ENCODE results near the gene LAMA3.

GRCh38 chr18:23983112-23983511 is 293.9 kb downstream of the LAMA3 start:
- no peak for TF ChIP-seq POLR2A (IDR thresholded peaks at IDR 0.05)
- TF ChIP-seq, protein P1, sequence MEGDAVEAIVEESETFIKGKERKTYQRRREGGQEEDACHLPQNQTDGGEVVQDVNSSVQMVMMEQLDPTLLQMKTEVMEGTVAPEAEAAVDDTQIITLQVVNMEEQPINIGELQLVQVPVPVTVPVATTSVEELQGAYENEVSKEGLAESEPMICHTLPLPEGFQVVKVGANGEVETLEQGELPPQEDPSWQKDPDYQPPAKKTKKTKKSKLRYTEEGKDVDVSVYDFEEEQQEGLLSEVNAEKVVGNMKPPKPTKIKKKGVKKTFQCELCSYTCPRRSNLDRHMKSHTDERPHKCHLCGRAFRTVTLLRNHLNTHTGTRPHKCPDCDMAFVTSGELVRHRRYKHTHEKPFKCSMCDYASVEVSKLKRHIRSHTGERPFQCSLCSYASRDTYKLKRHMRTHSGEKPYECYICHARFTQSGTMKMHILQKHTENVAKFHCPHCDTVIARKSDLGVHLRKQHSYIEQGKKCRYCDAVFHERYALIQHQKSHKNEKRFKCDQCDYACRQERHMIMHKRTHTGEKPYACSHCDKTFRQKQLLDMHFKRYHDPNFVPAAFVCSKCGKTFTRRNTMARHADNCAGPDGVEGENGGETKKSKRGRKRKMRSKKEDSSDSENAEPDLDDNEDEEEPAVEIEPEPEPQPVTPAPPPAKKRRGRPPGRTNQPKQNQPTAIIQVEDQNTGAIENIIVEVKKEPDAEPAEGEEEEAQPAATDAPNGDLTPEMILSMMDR (IDR thresholded peaks at IDR 0.05), result no peak
